HG03520 (cell line): Measurements from ENCODE around the gene AGO3.

ENCODE experiments used
- ATAC-seq: cut with Tn5 transposase; IDR thresholded peaks from one replicate; pipeline ENCODE4 v1.9.1; 2021; ENCODE audit warnings: mild to moderate bottlenecking, moderate library complexity; ENCODE audit not compliant: unreplicated experiment

Gene AGO3

GRCh38 chr1:36118447-36119204 lies 187.7 kb downstream of the AGO3 start:
- ATAC-seq: no peak

GRCh38 chr1:36119456-36119855 lies 188.6 kb downstream of the AGO3 start:
- no peak for ATAC-seq
